Keratinocyte (primary cell): Measurements from ENCODE around the gene GDNF. TPM values are rescaled to one million over a fixed set of nuclear protein-coding genes. Genes with fewer than 3 reads are reported as not detected.

ENCODE experiments used
- DNase-seq: peaks from one replicate; pipeline ENCODE4 v3.0.0-alpha.2; 2011; ENCODE audit warnings: low read depth, missing footprints, low spot score
- FAIRE-seq: peaks from 2 replicates; lab custom pipeline; 2011; peaks lifted over from hg19 to GRCh38; lab: Jason Lieb, UNC
- H2AFZ ChIP-seq: 2 replicates; pipeline ENCODE4 v1.6.0; 2012; ENCODE audit warnings: low read length, control low read depth, inconsistent platforms; ENCODE audit not compliant: control insufficient read depth
- H3K27ac ChIP-seq: 2 replicates; pipeline ENCODE4 v1.5.1; 2011; ENCODE audit warnings: low read length; ENCODE audit not compliant: control insufficient read depth, insufficient read depth
- H3K27me3 ChIP-seq: 3 replicates; pipeline ENCODE4 v1.6.0; 2011; ENCODE audit warnings: low read length; ENCODE audit not compliant: control insufficient read depth, insufficient read depth; ENCODE audit errors: extremely low read depth
- H3K36me3 ChIP-seq, 2 experiments: 2 replicates in 1 of 2; 3 replicates in 1 of 2; pipeline ENCODE4 v1.5.1; 2011; ENCODE audit warnings: low read length in 2 of 2, mild to moderate bottlenecking in 1 of 2; ENCODE audit not compliant: control insufficient read depth in 2 of 2, insufficient read depth in 2 of 2; ENCODE audit errors: extremely low read depth in 1 of 2
- H3K4me1 ChIP-seq: 3 replicates; pipeline ENCODE4 v1.5.1; 2011; ENCODE audit warnings: low read length; ENCODE audit not compliant: control insufficient read depth, insufficient read depth; ENCODE audit errors: extremely low read depth
- H3K4me2 ChIP-seq: 3 replicates; pipeline ENCODE4 v1.6.0; 2011; ENCODE audit warnings: low read depth, low read length; ENCODE audit not compliant: control insufficient read depth, insufficient read depth; ENCODE audit errors: extremely low read depth
- H3K4me3 ChIP-seq, 3 experiments: fragments of 200-600 bp in 1 of 3; sonication (generic) in 1 of 3; 2 replicates in 2 of 3; 3 replicates in 1 of 3; pipeline ENCODE4 v1.5.1; 2011 to 2016; ENCODE audit warnings: low read length in 3 of 3, mild to moderate bottlenecking in 3 of 3, control low read depth in 2 of 3, inconsistent platforms in 1 of 3, low read depth in 1 of 3, mixed read lengths in 1 of 3, mixed run types in 1 of 3, moderate library complexity in 1 of 3; ENCODE audit not compliant: control insufficient read depth in 2 of 3, insufficient read depth in 2 of 3; ENCODE audit errors: extremely low read depth in 1 of 3
- H3K79me2 ChIP-seq: 2 replicates; pipeline ENCODE4 v1.6.0; 2012; ENCODE audit warnings: low read length; ENCODE audit not compliant: control insufficient read depth, insufficient read depth
- H3K9ac ChIP-seq: 3 replicates; pipeline ENCODE4 v1.6.0; 2011; ENCODE audit warnings: low read length; ENCODE audit not compliant: control insufficient read depth, insufficient read depth; ENCODE audit errors: extremely low read depth
- H3K9me1 ChIP-seq: 3 replicates; pipeline ENCODE4 v1.6.0; 2011; ENCODE audit warnings: low read length; ENCODE audit not compliant: control insufficient read depth, insufficient read depth; ENCODE audit errors: extremely low read depth
- H3K9me3 ChIP-seq: 2 replicates; pipeline ENCODE4 v1.5.1; 2012; ENCODE audit warnings: low read depth, low read length; ENCODE audit not compliant: control insufficient read depth
- H4K20me1 ChIP-seq: 3 replicates; pipeline ENCODE4 v1.6.0; 2011; ENCODE audit warnings: low read length; ENCODE audit not compliant: control insufficient read depth, insufficient read depth; ENCODE audit errors: extremely low read depth
- EZH2 ChIP-seq: IDR thresholded peaks from one replicate; pipeline ENCODE4 v1.6.1; 2012; ENCODE audit warnings: inconsistent platforms, mild to moderate bottlenecking, low read length, moderate library complexity
- dilution Hi-C: fragments of 300-500 bp; cut with MboI; formaldehyde crosslinking; loops from one replicate; pipeline ENCODE4 v1.7.0; 2020; ENCODE audit warnings: low sequenced_read_pairs; ENCODE audit not compliant: extremely low pct_ligation_motif_present
- polyA plus RNA-seq, 5 experiments: library from polyadenylated mRNA; depleted of rRNA in 3 of 5; stranded (reverse) in 3 of 5; stranded (forward) in 1 of 5; unstranded in 1 of 5; fragments of >200 nt; gene quantifications; 1 replicate in 1 of 5; 2 replicates in 3 of 5; 3 replicates in 1 of 5; pipeline versions ENCODE4 v1.2.1 to v1.2.3, GENCODE V29; 2011 to 2012; ENCODE audit warnings: missing spikeins in 2 of 5, low read depth in 1 of 5, low replicate concordance in 1 of 5
- TF ChIP-seq, protein P1 (sequence below), 3 experiments: IDR thresholded peaks in 1 of 3; conservative IDR thresholded peaks in 1 of 3; optimal IDR thresholded peaks in 1 of 3; 2 replicates in 2 of 3; 3 replicates in 1 of 3; pipeline versions ENCODE3 to v1.5.1; 2011; ENCODE audit warnings: low read length in 3 of 3, mild to moderate bottlenecking in 3 of 3, moderate library complexity in 2 of 3, control low read depth in 1 of 3, inconsistent platforms in 1 of 3; ENCODE audit not compliant: insufficient read depth in 2 of 3; ENCODE audit errors: extremely low read depth in 1 of 3

GDNF gene
- polyA plus RNA-seq, 1 donor (not counting 4 experiments of a cell fraction or from before 2014, with no cell fraction given), result 2.4 TPM

DNA sequence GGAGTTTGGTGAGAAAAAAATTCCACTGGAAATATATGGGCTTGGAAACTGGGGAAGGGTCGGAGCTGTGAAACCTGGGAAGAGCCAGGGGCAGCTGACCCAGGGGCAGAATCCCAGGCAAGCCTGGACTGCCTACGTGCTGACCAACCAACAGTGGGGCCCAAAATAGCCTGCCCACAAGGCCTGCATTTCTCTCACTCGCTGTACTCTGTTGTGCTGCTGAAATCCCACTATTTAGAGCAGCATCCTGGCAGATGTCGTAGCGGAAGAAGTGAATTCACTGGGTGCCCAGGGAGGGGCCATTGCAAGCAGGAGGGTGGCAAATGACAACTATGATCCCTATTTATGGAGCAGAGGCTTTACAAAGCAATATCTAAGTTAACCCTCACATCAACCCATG is 9.5 kb downstream of the GDNF start:
- no peak overlapping the region for H2AFZ ChIP-seq
- no peak overlapping the region for H3K4me3 ChIP-seq
- H3K4me2 ChIP-seq, result no peak overlapping the region
- no peak overlapping the region for H3K9ac ChIP-seq
- FAIRE-seq (no peak), DNase-seq (no peak)
- H3K27ac ChIP-seq, result no peak overlapping the region
- H3K79me2 ChIP-seq, result peaks cover 30% of the 10 kb centered on the region
- H3K4me1 ChIP-seq, result peaks cover 18% of the 10 kb centered on the region
- peaks cover 0 to 4% of the 10 kb centered on the region in 2 experiments for H3K36me3 ChIP-seq
- no peaks in the 10 kb centered on the region for H3K9me1 ChIP-seq
- no peaks in the 10 kb centered on the region for H4K20me1 ChIP-seq
- no peaks in the 10 kb centered on the region for H3K27me3 ChIP-seq
- H3K9me3 ChIP-seq, result no peaks in the 10 kb centered on the region
- TF ChIP-seq, protein P1, sequence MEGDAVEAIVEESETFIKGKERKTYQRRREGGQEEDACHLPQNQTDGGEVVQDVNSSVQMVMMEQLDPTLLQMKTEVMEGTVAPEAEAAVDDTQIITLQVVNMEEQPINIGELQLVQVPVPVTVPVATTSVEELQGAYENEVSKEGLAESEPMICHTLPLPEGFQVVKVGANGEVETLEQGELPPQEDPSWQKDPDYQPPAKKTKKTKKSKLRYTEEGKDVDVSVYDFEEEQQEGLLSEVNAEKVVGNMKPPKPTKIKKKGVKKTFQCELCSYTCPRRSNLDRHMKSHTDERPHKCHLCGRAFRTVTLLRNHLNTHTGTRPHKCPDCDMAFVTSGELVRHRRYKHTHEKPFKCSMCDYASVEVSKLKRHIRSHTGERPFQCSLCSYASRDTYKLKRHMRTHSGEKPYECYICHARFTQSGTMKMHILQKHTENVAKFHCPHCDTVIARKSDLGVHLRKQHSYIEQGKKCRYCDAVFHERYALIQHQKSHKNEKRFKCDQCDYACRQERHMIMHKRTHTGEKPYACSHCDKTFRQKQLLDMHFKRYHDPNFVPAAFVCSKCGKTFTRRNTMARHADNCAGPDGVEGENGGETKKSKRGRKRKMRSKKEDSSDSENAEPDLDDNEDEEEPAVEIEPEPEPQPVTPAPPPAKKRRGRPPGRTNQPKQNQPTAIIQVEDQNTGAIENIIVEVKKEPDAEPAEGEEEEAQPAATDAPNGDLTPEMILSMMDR (optimal IDR thresholded peaks at IDR 0.05 in 1 of 3, IDR thresholded peaks at IDR 0.05 in 1 of 3, conservative IDR thresholded peaks at IDR 0.05 in 1 of 3; ENCODE audit: extremely low read depth in 1 of 3, insufficient read depth in 2 of 3, low read length in 3 of 3), result no peak
- no peak for TF ChIP-seq EZH2
- dilution Hi-C loops, result no loop called here

DNA sequence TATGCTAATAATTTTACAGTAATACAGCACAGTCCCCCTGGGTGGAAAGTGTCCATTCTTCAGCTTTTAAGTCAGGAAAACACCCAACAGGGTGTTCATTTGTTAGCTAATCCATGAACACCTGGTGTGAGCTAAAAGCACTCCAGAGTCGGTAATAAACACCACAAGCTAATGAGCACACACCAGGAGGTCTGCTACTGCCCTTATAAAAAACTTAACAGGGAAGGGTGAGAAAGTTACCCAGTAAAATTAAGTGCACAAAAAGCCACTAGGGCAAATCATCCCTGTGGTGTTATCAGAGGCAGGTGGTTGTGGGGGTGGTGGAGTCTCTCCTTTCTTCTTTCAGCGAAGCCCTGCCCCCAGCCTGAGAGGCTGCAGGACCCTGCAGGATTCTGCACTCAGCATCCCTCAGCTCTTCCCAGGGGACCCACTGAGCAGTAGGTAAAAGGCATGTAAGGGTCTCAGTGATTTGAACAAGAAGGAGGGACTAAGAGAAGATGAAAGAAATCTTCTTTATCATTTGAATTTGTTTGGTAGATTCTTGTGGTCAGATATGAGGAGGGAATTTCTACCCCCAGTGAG is 14.4 kb downstream of the GDNF start:
- TF ChIP-seq, protein P1 (optimal IDR thresholded peaks at IDR 0.05 in 1 of 3, IDR thresholded peaks at IDR 0.05 in 1 of 3, conservative IDR thresholded peaks at IDR 0.05 in 1 of 3; ENCODE audit: extremely low read depth in 1 of 3, insufficient read depth in 2 of 3, low read length in 3 of 3), result no peak
- TF ChIP-seq EZH2, result no peak
- no peak for FAIRE-seq

More for the DNA sequence above, 14.4 kb downstream of the GDNF start:
- dilution Hi-C loops, result no loop called here
- no peaks in the 10 kb centered on the region for H3K9me3 ChIP-seq
- no peak overlapping the region for H2AFZ ChIP-seq
- no peaks in the 10 kb centered on the region for H4K20me1 ChIP-seq
- peaks cover 8% of the 10 kb centered on the region for H3K79me2 ChIP-seq
- no peaks in the 10 kb centered on the region for H3K4me1 ChIP-seq
- no peak for DNase-seq
- H3K36me3 ChIP-seq, result peaks cover 0 to 5% of the 10 kb centered on the region in 2 experiments
- no peak overlapping the region for H3K9ac ChIP-seq
- no peaks in the 10 kb centered on the region for H3K9me1 ChIP-seq
- no peaks in the 10 kb centered on the region for H3K27me3 ChIP-seq
- H3K27ac ChIP-seq, result no peak overlapping the region
- H3K4me3 ChIP-seq, result no peak overlapping the region
- no peak overlapping the region for H3K4me2 ChIP-seq
